ENCODE data around the gene PRDX6. TPM values are rescaled to one million over a fixed set of nuclear protein-coding genes. Genes with fewer than 3 reads are reported as not detected.

Gene PRDX6
- total RNA-seq, 1 experiment from 2014 or later: 533 TPM

- no peak overlapping the region for H3K23ac ChIP-seq (ENCODE audit: insufficient read length, low read depth, low read length)
- no peaks in the 10 kb centered on the region for H3K9me3 ChIP-seq (ENCODE audit: control insufficient read depth, low read depth, low read length)
- H3K27me3 ChIP-seq (ENCODE audit: insufficient read depth, low read length): no peaks in the 10 kb centered on the region
- no peak overlapping the region for H2BK5ac ChIP-seq (ENCODE audit: insufficient read length, low read length)
- Mint-ChIP-seq H3K4me1 (peaks cover 34 to 36% of the 10 kb centered on the region in 2 experiments), H3K36me3 (ENCODE audit: insufficient read depth in 1 of 3, low read depth in 3 of 3) (peaks cover 49 to 62% (median 55%) of the 10 kb centered on the region in 3 experiments; a peak in 6 of 7 replicates), H3K27ac (peak overlapping the region in 2 of 3 experiments; percentile 3 to 11; a peak in 3 of 7 replicates), H3K27me3 (ENCODE audit: low read depth) (no peaks in the 10 kb centered on the region), H3K9me3 (no peaks in the 10 kb centered on the region), H3K4me3 (peak overlapping the region; percentile 94 to 98)
- no peak for TF ChIP-seq CTCF (conservative IDR thresholded peaks at IDR 0.05)
- no peak overlapping the region for H3K9ac ChIP-seq (ENCODE audit: extremely low read depth, insufficient read length, low read length)
- no peak overlapping the region for H3K4ac ChIP-seq (ENCODE audit: low read depth, low read length)
- H2BK15ac ChIP-seq (ENCODE audit: low read depth, low read length): no peak overlapping the region
- H3K79me1 ChIP-seq (ENCODE audit: insufficient read depth, low read depth, low read length, poor library complexity, severe bottlenecking): no peaks in the 10 kb centered on the region
- no peak overlapping the region for H3K56ac ChIP-seq (ENCODE audit: insufficient read length, low read depth, low read length)
- no peak overlapping the region for H3K14ac ChIP-seq (ENCODE audit: insufficient read depth, low read length)
- H3K4me2 ChIP-seq (ENCODE audit: insufficient read depth, insufficient read length, low read length): peak overlapping the region; percentile 97
- H4K8ac ChIP-seq (replicated peaks; ENCODE audit: insufficient read length, low read depth, low read length): no peak overlapping the region
- no peak overlapping the region for H2AFZ ChIP-seq (ENCODE audit: low read length)
- H3K18ac ChIP-seq (ENCODE audit: insufficient read length, low read depth, low read length): no peak overlapping the region
- no peak overlapping the region for H2BK20ac ChIP-seq (ENCODE audit: low read depth, low read length, poor library complexity, severe bottlenecking)
- H4K91ac ChIP-seq (ENCODE audit: insufficient read length, low read depth, low read length): no peak overlapping the region
- H2BK120ac ChIP-seq (ENCODE audit: low read depth, low read length, poor library complexity, severe bottlenecking): no peak overlapping the region
- no peak overlapping the region for H4K5ac ChIP-seq (ENCODE audit: insufficient read length, low read depth, low read length)
- H4K20me1 ChIP-seq (ENCODE audit: control insufficient read depth, insufficient read depth, insufficient read length): no peaks in the 10 kb centered on the region
- H3K27ac ChIP-seq (ENCODE audit: insufficient read length, low read depth, low read length): no peak overlapping the region
- no peak overlapping the region for H2BK12ac ChIP-seq (ENCODE audit: insufficient read length, low read depth, low read length)
- no peak overlapping the region for H3T11ph ChIP-seq (ENCODE audit: low read length)
- H3K4me1 ChIP-seq (ENCODE audit: insufficient read depth, low read length): no peaks in the 10 kb centered on the region; the same call in 1 of the 2 replicates
- no peak for DNase-seq
- H2AK5ac ChIP-seq (ENCODE audit: insufficient read length, low read length): no peak overlapping the region
- WGBS (ENCODE audit: extremely low coverage, insufficient read length, low lambda C conversion rate): no CpG with 5 or more reads among the region's 4 CpGs
- peaks cover 25% of the 10 kb centered on the region; the same call in 1 of the 2 replicates for H3K79me2 ChIP-seq (ENCODE audit: insufficient read depth, low read length)
- peaks cover 18% of the 10 kb centered on the region for H3K23me2 ChIP-seq (ENCODE audit: insufficient read length, low read depth, low read length, poor library complexity, severe bottlenecking)
These were observed 2.5 kb downstream of the PRDX6 start for GRCh38 chr1:173479649-173480048.
